Peyer's patch (tissue), 4 donors: ENCODE results near the gene DRG2. TPM values are rescaled to one million over a fixed set of nuclear protein-coding genes. Genes with fewer than 3 reads are reported as not detected.

ENCODE experiments used
- DNase-seq, 3 donors: peaks; one replicate each; pipeline ENCODE4 v3.0.0-alpha.2; 2017 to 2019
- H3K27ac ChIP-seq, 4 donors: fragments of 200-600 bp; sonication (generic); one replicate each; pipeline ENCODE4 v1.5.1; 2016 to 2019
- H3K27me3 ChIP-seq, 2 donors: fragments of 200-600 bp; sonication (generic); one replicate each; pipeline ENCODE4 v1.5.1; 2019
- H3K36me3 ChIP-seq, 3 donors: fragments of 200-600 bp; sonication (generic); one replicate each; pipeline ENCODE4 v1.5.1; 2016 to 2019
- H3K4me1 ChIP-seq, 4 donors: fragments of 200-600 bp; sonication (generic); one replicate each; pipeline ENCODE4 v1.5.1; 2016 to 2019
- H3K4me3 ChIP-seq, 4 donors: fragments of 200-600 bp; sonication (generic); 1 replicate in 3 of 4; 2 replicates in 1 of 4; pipeline ENCODE4 v1.5.1; 2016 to 2019; ENCODE audit warnings: mild to moderate bottlenecking in 1 of 4
- H3K9me3 ChIP-seq, 4 donors: fragments of 200-600 bp; sonication (generic); one replicate each; pipeline ENCODE4 v1.5.1; 2016 to 2019; ENCODE audit warnings: mild to moderate bottlenecking in 1 of 4
- CTCF ChIP-seq, 6 experiments: fragments of 450-650 bp in 4 of 6; fragments of 200-600 bp in 2 of 6; sonication (generic) in 1 of 6; IDR thresholded peaks; one replicate each; pipeline ENCODE4 v1.5.1; 2017 to 2019; ENCODE audit warnings: antibody characterized with exemption in 6 of 6, mild to moderate bottlenecking in 3 of 6, moderate library complexity in 1 of 6
- POLR2A ChIP-seq, 2 donors: fragments of 450-650 bp; IDR thresholded peaks; one replicate each; pipeline ENCODE4 v1.5.1; 2017; ENCODE audit warnings: antibody characterized with exemption in 2 of 2, mild to moderate bottlenecking in 2 of 2, moderate library complexity in 2 of 2
- total RNA-seq, 4 donors: library from RNA; depleted of rRNA; stranded (reverse); fragments of >200 nt; gene quantifications; one replicate each; pipeline ENCODE4 v1.1.0, GENCODE V29; 2016

DRG2 gene
- total RNA-seq, 4 donors from 2014 or later: 24.0 to 65.2 (median 48.5) TPM

- no peak overlapping the region for H3K27ac ChIP-seq
- no peak for TF ChIP-seq POLR2A (IDR thresholded peaks at IDR 0.05)
- TF ChIP-seq CTCF (IDR thresholded peaks at IDR 0.05): no peak
- no peaks in the 10 kb centered on the region for H3K27me3 ChIP-seq
- H3K36me3 ChIP-seq: no peaks in the 10 kb centered on the region
- DNase-seq: no peak
- H3K9me3 ChIP-seq: no peaks in the 10 kb centered on the region
- no peaks in the 10 kb centered on the region for H3K4me1 ChIP-seq
- no peak overlapping the region for H3K4me3 ChIP-seq
Observed at GRCh38 chr17:18144261-18144660, 56.5 kb downstream of the DRG2 start.

GRCh38 chr17:18144855-18145254, 57.1 kb downstream of the DRG2 start:
- no peak overlapping the region for H3K4me3 ChIP-seq
- H3K9me3 ChIP-seq: no peaks in the 10 kb centered on the region
- no peak for TF ChIP-seq POLR2A (IDR thresholded peaks at IDR 0.05)
- TF ChIP-seq CTCF (IDR thresholded peaks at IDR 0.05): no peak
- H3K27ac ChIP-seq: no peak overlapping the region
- no peak for DNase-seq
- no peaks in the 10 kb centered on the region for H3K27me3 ChIP-seq
- H3K4me1 ChIP-seq: no peaks in the 10 kb centered on the region
- no peaks in the 10 kb centered on the region for H3K36me3 ChIP-seq

GRCh38 chr17:18145811-18146210, 58.1 kb downstream of the DRG2 start:
- H3K9me3 ChIP-seq: no peaks in the 10 kb centered on the region
- H3K4me1 ChIP-seq: no peaks in the 10 kb centered on the region
- DNase-seq: no peak
- H3K27me3 ChIP-seq: no peaks in the 10 kb centered on the region
- H3K27ac ChIP-seq: no peak overlapping the region
- H3K4me3 ChIP-seq: no peak overlapping the region
- no peaks in the 10 kb centered on the region for H3K36me3 ChIP-seq
- TF ChIP-seq POLR2A (IDR thresholded peaks at IDR 0.05) (no peak), CTCF (IDR thresholded peaks at IDR 0.05) (no peak)

- no peak overlapping the region for H3K4me3 ChIP-seq
- H3K36me3 ChIP-seq: no peaks in the 10 kb centered on the region
- no peaks in the 10 kb centered on the region for H3K4me1 ChIP-seq
- H3K9me3 ChIP-seq: no peaks in the 10 kb centered on the region
- TF ChIP-seq CTCF (IDR thresholded peaks at IDR 0.05) (no peak), POLR2A (IDR thresholded peaks at IDR 0.05) (no peak)
- no peak for DNase-seq
- no peaks in the 10 kb centered on the region for H3K27me3 ChIP-seq
- H3K27ac ChIP-seq: no peak overlapping the region
Observed at GRCh38 chr17:18146259-18146658, 58.5 kb downstream of the DRG2 start.

DNA sequence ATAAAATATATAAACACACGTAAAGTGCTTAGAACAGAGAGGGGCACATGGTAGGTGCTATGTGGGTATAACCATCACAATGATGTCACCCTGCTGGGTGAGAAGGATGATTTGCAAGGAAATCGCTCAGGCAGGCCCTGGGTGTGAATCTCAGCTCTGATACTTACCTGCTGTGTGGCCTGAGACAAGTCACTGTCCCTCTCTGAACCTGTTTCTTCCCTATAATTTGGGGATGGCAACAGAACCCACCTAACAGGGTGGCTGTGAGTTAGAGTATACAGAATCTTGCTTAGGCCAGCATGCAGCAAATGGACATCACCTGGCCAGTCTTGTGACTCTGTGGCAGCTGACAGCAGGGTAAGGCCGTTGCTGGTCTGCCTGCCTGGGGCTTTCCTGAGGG, 59.2 kb downstream of the DRG2 start:
- no peak for DNase-seq
- Histone ChIP-seq H3K4me1 (no peaks in the 10 kb centered on the region), H3K27me3 (no peaks in the 10 kb centered on the region), H3K4me3 (no peak overlapping the region), H3K27ac (no peak overlapping the region), H3K36me3 (no peaks in the 10 kb centered on the region), H3K9me3 (no peaks in the 10 kb centered on the region)
- TF ChIP-seq CTCF (IDR thresholded peaks at IDR 0.05) (no peak), POLR2A (IDR thresholded peaks at IDR 0.05) (no peak)

GRCh38 chr17:18148586-18148985, 60.8 kb downstream of the DRG2 start:
- no peak overlapping the region for H3K27ac ChIP-seq
- no peaks in the 10 kb centered on the region for H3K36me3 ChIP-seq
- no peaks in the 10 kb centered on the region for H3K9me3 ChIP-seq
- peaks cover 0 to 8% (median 2%) of the 10 kb centered on the region in 4 donors for H3K4me1 ChIP-seq
- H3K4me3 ChIP-seq: no peak overlapping the region
- TF ChIP-seq POLR2A (IDR thresholded peaks at IDR 0.05) (no peak), CTCF (IDR thresholded peaks at IDR 0.05) (no peak)
- DNase-seq: no peak
- no peaks in the 10 kb centered on the region for H3K27me3 ChIP-seq
